ENCODE measurements around the gene SYPL2.
"Not testable (repeated sequence)": the region's sequence is repeated elsewhere in the genome, so short reads cannot be mapped to it uniquely, and the experiment has no call there.

SYPL2 gene

DNA sequence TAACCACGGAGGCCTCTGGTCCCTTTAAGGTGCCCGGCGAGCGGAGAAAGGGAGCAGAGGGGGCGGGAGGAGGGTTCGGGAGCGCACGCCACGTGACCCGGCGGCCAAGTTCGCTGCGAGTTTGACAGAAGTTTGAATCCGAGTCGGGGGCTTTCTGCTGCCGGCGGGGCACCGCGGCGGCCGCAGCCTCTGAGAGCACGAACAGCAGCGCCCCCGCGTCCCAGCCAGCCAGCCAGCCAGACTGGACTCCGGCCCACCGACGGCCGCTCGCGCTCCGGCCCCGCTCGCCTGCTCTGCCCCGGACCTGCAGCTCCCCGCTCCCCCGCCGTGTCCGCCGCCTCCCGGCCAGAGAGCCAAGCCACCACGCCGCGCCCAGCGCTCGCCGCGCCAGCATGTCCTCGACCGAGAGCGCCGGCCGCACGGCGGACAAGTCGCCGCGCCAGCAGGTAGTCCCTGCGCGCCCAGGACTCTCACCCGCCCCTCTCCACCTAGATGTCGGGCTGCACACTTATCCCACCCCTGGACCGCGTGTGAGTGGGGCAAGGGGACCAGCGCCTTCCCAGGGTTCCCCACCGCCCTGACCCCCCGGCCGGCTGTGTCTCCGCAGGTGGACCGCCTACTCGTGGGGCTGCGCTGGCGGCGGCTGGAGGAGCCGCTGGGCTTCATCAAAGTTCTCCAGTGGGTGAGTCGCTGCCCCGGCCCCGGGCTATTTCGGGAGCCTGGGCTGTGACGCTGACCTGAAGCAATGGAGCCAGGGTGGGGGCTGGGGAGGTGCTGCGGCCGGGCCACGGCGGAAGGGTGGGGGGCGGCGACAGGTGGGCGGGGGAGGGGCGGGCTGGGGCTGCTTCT, at the start of gene SYPL2:
Gene SYPL2, plus strand, starts transcription at position 95 of the 849 bp plus-strand sequence. Its CDS starts 298 bp downstream, at position 393.
- DNase-seq (ENCODE audit: low read depth): no peak

- no peak for DNase-seq (ENCODE audit: low read depth)
These were observed 42.8 kb upstream of the SYPL2 start for GRCh38 chr1:109423498-109423897.

GRCh38 chr1:109425391-109426280, 40.7 kb upstream of the SYPL2 start:
- peak; percentile 35 for DNase-seq (ENCODE audit: low read depth)

DNA sequence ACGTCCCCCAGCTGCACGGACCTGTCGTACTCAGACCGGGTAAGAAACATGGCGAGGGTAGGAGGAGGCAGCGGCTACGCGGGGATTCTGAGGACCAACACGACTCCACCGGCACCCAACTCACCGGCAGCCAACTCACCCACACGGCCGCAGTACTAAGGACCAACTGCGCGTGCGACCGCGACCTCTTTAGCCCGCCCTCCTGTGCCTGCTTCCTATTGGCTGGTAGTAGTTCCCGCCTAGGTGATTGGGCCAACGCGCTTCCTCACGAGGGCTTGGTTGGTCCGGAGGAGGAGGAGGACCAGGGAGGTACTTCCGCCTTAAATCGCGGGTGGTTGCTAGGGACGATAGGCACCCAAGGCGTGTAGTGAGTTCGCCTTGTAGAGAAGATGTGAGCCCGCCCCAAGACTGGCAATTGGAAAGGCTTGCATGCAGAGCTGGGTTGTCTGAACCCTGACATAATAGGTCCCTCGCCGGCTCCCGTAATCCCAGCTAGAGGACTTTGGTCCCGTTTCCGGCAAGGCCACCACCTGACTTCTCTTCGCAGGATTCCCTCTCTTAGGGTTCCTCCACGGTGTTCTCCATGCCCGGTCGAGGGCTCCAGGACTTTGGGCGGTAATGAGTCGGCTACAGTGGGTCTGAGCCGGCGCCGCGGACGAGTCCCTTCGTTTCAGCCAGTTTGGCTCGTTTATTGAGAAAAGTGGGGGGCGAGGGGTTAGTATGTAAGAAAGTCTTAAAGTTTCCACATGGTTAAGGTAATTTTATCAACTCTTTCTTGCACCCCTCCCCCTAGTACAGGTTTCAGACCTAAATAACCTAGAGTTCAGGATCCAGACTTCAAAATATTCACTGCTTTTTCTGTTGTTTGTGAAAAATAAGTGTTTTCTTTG, 39.8 kb upstream of the SYPL2 start, which contains the start of gene PSMA5:
Gene PSMA5, minus strand, starts transcription at position 168 of the 890 bp plus-strand sequence. Its CDS starts 118 bp downstream, at position 50.
- peak; percentile 99 for DNase-seq (ENCODE audit: low read depth)

- DNase-seq (ENCODE audit: low read depth): no peak
These were observed 39.2 kb upstream of the SYPL2 start for GRCh38 chr1:109427171-109427467.

- peak; percentile 57 for DNase-seq (ENCODE audit: low read depth)
These were observed 34.0 kb upstream of the SYPL2 start for GRCh38 chr1:109432336-109432735.

DNA sequence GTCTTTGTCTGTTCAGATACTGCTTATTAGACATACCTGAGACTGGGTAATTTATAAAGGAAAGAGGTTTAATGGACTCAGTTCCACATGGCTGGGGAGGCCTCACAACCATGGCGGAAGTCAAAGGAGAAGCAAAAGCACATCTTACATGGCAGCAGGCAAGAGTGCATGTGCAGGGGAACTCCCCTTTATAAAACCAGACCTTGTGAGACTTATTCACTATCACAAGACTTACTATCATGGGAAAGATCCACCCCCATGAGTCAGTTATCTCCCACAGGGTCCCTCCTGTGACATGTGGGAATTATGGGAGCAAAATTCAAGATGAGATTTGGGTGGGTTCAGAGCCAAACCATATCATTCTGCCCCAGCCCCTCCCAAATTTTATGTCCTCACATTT, 33.0 kb upstream of the SYPL2 start:
- DNase-seq (ENCODE audit: low read depth): no peak

DNA sequence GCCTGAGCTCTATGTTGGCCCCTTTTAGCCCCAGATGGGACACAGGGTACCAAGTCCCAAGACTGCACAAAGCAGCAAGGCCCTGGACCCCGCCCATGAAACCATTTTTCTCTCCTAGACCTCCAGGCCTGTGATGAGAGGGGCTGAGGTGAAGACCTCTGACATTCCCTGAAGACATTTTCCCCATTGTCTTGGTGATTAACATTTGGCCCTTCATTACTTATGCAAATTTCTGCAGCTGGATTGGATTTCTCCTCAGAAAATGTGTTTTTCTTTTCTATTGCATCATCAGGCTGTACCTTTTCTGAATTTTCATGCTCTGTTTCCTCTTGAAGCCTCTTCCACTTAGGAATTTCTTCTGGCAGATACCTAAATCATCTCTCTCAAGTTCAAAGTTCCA, 31.9 kb upstream of the SYPL2 start:
- no peak for DNase-seq (ENCODE audit: low read depth)

- DNase-seq (ENCODE audit: low read depth): peak; percentile 89
These were observed 27.5 kb upstream of the SYPL2 start for GRCh38 chr1:109438798-109439297.

DNA sequence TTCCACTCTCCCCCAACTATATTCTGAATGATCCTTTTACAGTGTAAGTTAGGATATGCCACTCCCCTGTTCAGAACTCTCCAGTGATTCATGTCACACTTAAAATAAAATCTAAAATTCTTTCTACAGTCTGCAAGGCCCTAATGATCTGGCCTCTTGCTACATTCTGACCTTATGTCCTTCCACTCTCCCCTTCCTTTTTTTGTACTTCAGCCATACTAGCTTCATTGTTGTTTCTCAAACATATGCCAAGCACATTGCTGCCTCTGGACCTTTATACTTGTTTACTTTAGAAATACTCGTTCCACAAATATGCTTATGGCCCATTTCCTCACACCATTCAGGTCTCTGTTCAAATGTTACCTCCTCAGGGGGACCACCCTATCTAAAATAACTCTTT, 25.3 kb upstream of the SYPL2 start:
- DNase-seq (ENCODE audit: low read depth): peak; percentile 90

DNA sequence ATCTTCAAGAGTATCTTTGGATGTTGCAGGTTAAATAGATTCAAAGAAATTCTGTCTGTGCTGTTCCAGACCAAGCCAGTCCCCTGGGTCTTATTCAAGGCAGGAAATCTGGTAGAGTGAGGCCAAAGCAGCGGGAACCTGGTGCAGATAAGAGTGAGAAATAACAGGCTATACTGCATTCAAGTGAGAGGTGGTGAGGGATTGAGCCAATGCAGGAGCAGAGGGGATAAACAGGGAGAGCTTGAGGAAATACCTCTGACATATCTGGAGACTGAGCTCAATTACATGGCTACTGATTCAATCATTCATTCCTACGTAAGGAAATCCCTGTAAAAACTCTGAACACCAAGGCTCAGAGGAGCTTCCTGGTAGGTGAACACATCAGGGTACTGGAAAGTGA, 22.9 kb upstream of the SYPL2 start:
- no peak for DNase-seq (ENCODE audit: low read depth)

DNA sequence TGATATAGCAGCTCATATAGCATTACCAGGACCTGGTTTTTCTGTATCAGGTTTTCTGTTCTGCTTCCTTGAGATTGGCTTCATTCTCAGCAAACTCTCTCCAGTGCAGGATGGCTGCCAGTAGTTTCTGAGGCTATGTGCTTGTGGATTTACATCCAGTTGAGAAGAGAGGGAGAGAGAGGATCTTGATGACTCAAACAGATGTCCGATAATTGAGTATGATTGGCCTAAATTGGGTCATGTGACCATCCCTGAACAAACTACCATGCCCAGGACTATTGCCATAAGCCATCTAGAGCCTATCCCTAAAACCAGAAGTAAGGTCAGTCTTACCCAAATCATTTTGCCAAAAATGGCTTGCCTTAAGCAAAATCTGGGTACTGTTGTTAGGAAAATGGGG, 22.0 kb upstream of the SYPL2 start:
- no peak for DNase-seq (ENCODE audit: low read depth)

DNA sequence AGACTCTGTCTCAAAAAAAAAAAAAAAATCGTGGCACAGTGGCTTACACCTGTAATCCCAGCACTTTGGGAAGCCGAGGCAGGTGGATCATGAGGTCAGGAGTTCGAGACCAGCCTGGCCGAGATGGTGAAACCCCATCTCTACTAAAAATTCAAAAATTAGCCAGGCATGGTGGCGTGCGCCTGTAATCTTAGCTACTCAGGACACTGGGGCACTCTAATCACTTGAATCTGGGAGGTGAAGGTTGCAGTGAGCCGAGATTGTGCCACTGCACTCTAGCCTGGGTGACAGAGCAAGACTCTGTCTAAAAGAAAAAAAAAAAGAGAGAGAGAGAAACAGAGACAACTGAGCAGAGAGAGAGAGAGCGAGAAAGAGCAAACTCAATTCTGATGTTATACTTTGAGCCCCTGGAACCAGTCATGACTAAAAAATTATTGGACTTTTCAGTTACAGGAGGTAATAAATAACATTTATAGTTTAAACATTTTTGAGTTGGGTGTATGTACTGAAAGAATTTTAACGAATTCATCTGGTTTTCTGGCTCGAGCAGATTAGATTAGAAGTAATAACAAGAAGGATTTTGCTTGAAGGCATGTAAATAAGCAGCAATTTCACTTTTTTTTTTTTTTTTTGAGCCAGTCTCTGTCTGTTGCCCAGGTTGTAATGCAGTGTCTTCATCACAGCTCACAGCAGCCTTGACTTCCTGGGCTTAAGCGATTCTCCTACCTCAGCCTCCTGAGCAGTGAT, 20.2 kb upstream of the SYPL2 start:
- DNase-seq (ENCODE audit: low read depth): not testable (repeated sequence)

DNA sequence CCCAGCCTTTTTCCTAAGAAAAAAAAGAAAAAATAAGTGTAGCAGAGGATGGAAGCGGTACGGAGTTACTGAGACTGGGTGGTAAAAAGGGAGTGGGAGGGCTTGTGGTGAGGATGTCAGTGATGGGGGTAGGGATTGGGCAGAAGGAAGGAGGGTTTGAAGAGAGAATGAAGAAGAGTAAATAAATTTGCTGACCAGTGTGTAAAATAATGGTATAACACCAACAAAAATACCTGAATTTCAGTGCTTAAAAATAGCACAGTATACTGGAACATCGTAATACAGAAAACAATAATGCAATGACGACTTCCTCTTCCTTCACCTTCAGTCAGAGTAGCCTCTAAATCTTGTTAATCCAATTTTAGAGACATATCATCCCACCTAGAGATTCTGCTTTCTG, 18.8 kb upstream of the SYPL2 start:
- no peak for DNase-seq (ENCODE audit: low read depth)

- DNase-seq (ENCODE audit: low read depth): no peak
These were observed 11.7 kb upstream of the SYPL2 start for GRCh38 chr1:109454497-109455133.

DNA sequence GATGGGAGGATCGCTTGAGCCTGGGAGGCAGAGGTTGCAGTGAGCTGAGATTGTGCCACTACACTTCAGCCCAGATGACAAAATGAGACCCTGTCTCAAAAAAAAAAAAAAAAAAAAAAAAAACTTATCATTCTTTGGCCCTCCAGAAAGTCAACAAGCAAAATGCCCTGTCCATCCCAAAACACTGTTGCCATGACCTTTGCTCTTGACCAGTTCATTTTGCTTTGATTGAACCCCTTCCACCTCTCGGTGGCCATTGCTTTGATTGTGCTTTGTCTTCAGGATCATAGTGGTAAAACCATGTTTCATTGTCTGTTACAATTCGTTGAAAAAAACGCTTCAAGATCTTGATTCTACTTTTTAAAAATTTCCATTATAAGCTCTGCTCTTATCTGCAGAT, 8.5 kb upstream of the SYPL2 start:
- no peak for DNase-seq (ENCODE audit: low read depth)

GRCh38 chr1:109466125-109466451, 258 bp upstream of the SYPL2 start:
- DNase-seq (ENCODE audit: low read depth): no peak

DNA sequence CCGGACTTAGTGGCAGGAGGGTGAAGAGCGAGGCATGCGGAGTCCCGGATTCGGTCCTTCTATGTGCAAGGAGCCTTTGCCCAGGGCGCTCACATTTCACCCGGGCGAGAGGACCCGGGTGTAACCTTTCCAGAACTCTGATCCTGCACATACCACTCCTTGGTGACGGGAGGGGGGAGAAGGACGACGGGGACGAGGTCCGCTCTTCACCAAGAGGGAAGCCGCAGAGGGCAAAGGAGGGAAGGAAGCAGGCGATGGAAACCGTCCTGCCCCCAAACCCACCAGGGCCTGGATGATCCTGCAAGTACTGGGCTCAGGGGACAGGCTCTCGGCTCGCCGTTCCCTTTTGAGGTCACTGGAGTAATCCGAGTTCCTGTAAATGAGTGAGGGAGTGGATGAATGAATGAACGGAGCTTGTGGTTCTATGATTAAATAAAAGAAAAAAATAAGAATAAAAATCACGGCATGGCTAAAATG, 993 bp downstream of the SYPL2 start:
- no peak for DNase-seq (ENCODE audit: low read depth)

GRCh38 chr1:109468061-109468460, 1.7 kb downstream of the SYPL2 start:
- no peak for DNase-seq (ENCODE audit: low read depth)

DNA sequence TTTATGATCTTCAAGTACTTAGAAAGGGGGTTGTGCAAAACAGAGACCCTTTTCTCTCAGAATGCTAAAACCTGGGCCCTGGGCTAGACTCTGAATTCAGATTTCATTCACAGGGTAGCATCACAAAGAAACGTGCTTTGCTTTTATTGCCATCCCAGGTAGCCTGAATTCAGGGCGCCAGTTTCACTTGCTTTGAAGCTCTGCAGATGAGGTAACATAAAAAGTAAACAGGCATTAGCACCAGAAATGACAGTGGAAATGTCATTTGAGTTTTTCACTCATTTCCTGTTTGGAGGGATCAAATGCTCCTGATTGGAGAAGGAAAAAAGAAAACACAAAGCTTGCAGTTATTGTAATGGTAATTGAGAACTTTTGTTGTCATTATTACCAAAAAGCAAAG, 2.6 kb downstream of the SYPL2 start:
- no peak for DNase-seq (ENCODE audit: low read depth)

GRCh38 chr1:109470245-109470644, 3.9 kb downstream of the SYPL2 start:
- no peak for DNase-seq (ENCODE audit: low read depth)
